Ovary (tissue), 9 donors: ENCODE measurements around the gene GPX4. TPM values are rescaled to one million over a fixed set of nuclear protein-coding genes. Genes with fewer than 3 reads are reported as not detected.

Experiments
- DNase-seq, 5 donors: peaks; one replicate each; pipeline ENCODE4 v3.0.0-alpha.2; 2019 to 2020
- H3K27ac ChIP-seq, 2 donors: fragments of 200-600 bp; one replicate each; pipeline versions ENCODE4 v1.5.1 to v1.8.0; 2019 to 2022
- H3K27me3 ChIP-seq: fragments of 200-600 bp; one replicate; pipeline ENCODE4 v1.8.0; 2022
- H3K36me3 ChIP-seq: fragments of 200-600 bp; sonication (generic); one replicate; pipeline ENCODE4 v1.5.1; 2019
- H3K4me1 ChIP-seq: one replicate; pipeline ENCODE4 v1.8.1; 2013; ENCODE audit warnings: mild to moderate bottlenecking, moderate library complexity; ENCODE audit not compliant: insufficient read depth
- H3K4me3 ChIP-seq: fragments of 200-600 bp; sonication (generic); one replicate; pipeline ENCODE4 v1.5.1; 2017
- H3K9me3 ChIP-seq, 2 donors: fragments of 200-600 bp in 1 of 2; sonication (generic) in 1 of 2; one replicate each; pipeline versions ENCODE4 v1.5.1 to v1.8.1; 2013 to 2019; ENCODE audit warnings: mild to moderate bottlenecking in 1 of 2, moderate library complexity in 1 of 2
- EP300 ChIP-seq: sonication (generic); formaldehyde crosslinking; IDR thresholded peaks from one replicate; pipeline ENCODE4 v1.6.1; 2017; ENCODE audit warnings: antibody characterized with exemption
- POLR2A ChIP-seq: fragments of 450-650 bp; IDR thresholded peaks from one replicate; pipeline ENCODE4 v1.6.1; 2017; ENCODE audit warnings: antibody characterized with exemption, mild to moderate bottlenecking, moderate library complexity
- WGBS, 3 donors: extraction: QIAGEN DNeasy Blood & Tissue Kit in 1 of 3; methylation state at CpG; one replicate each; pipeline versions ENCODE4 v1.1.5 to v1.1.7; 2013 to 2017; 5-methylcytosine and 5-hydroxymethylcytosine counted together
- intact Hi-C, 4 donors: fragments of 100-400 bp; cut with DNase I; formaldehyde crosslinking; loops; one replicate each; pipeline versions ENCODE4 v1.11.0 to v1.15.1; 2022 to 2023
- polyA plus RNA-seq, 2 donors: library from polyadenylated mRNA; stranded (reverse); fragments of 200-250 nt in 1 of 2; fragments of 350-450 nt in 1 of 2; fragmentation: Illumina TruSeq in 1 of 2; extraction: RNeasy Lipid Tissue Mini Kit (QIAGEN cat#74804) in 1 of 2; gene quantifications; one replicate each; pipeline ENCODE4 v1.2.3, GENCODE V29; 2013 to 2014
- total RNA-seq, 7 donors: library from RNA; depleted of rRNA in 2 of 7; stranded (reverse); fragments of >200 nt in 2 of 7; fragmentation: NEBNext Ultra II Directional in 3 of 7; extraction: Animal tissue kit (Norgen Biotek cat#: 25700) in 3 of 7; gene quantifications; one replicate each; pipeline versions ENCODE4 v1.1.0 to v1.2.4, GENCODE V29; 2016 to 2023
- TF ChIP-seq, protein P1 (sequence below), 3 donors: fragments of 450-650 bp in 2 of 3; fragments of 200-600 bp in 1 of 3; IDR thresholded peaks; one replicate each; pipeline versions ENCODE4 v1.5.1 to v1.8.0; 2016 to 2022; ENCODE audit warnings: antibody characterized with exemption in 3 of 3, mild to moderate bottlenecking in 1 of 3
- donor health status: DM: no; HTN: no; CAD: no; lungs with moderate emphysema.
- donor health status: DM: no; HTN: no; CAD: no.
- donor health status: Bipolar disorder and iron deficiency.
- donor health status: DM: yes; HTN: yes; CAD: no.
- donor health status: DM: no; HTN: no; CAD: no.
- donor health status: DM: yes; HTN: yes; CAD: no.

Gene GPX4
- total and polyA plus RNA-seq, 9 donors, result 189 to 450 (median 247) TPM

DNA sequence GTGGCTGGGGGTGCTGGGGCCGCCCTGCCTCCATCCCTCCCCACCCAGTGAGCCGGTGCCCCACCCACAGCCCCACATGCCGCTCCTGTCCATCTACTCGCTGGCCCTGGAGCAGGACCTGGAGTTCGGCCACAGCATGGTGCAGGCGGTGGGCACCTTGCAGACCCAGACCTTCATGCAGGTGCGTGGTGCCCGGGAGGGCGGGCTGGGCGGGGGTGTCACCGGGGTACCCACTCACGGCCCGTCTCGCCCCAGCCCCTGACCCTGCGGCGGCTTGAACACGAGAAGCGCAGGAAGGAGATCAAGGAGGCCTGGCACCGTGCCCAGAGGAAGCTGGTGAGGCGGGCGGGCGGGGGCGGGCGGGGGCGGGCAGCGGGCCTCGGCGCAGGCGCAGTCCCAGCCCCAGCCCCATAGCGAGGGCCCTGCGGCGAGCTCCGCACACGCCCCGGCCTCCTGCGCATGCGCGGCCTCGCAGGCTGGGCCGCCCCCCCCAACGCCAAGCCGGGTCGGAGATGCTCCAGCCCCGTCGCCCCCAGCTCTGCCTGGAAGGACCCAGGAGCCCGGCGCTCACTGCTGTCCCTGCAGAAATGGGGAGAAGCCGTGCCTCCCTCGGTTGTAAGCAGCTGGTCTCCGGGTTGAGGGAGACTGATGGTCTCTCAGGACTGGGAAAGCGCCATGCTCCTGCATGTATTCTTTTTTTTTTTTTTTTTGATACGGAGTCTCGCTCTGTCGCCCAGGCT lies 29.1 kb upstream of the GPX4 start:
- Histone ChIP-seq H3K27ac (no peak overlapping the region), H3K27me3 (peaks cover 5% of the 10 kb centered on the region), H3K9me3 (no peaks in the 10 kb centered on the region), H3K4me1 (no peaks in the 10 kb centered on the region), H3K4me3 (no peak overlapping the region), H3K36me3 (no peaks in the 10 kb centered on the region)
- 63 to 78% (median 69%) methylated on average over 50 to 54 of the region's 54 CpGs for WGBS, 3 donors
- DNase-seq, result peak in 3 of 5 donors; percentile 65 to 74 (median 70)
- intact Hi-C loops, result no loop called here
- TF ChIP-seq, protein P1, sequence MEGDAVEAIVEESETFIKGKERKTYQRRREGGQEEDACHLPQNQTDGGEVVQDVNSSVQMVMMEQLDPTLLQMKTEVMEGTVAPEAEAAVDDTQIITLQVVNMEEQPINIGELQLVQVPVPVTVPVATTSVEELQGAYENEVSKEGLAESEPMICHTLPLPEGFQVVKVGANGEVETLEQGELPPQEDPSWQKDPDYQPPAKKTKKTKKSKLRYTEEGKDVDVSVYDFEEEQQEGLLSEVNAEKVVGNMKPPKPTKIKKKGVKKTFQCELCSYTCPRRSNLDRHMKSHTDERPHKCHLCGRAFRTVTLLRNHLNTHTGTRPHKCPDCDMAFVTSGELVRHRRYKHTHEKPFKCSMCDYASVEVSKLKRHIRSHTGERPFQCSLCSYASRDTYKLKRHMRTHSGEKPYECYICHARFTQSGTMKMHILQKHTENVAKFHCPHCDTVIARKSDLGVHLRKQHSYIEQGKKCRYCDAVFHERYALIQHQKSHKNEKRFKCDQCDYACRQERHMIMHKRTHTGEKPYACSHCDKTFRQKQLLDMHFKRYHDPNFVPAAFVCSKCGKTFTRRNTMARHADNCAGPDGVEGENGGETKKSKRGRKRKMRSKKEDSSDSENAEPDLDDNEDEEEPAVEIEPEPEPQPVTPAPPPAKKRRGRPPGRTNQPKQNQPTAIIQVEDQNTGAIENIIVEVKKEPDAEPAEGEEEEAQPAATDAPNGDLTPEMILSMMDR (IDR thresholded peaks at IDR 0.05), result no peak
- TF ChIP-seq EP300, result no peak
- no peak for TF ChIP-seq POLR2A

DNA sequence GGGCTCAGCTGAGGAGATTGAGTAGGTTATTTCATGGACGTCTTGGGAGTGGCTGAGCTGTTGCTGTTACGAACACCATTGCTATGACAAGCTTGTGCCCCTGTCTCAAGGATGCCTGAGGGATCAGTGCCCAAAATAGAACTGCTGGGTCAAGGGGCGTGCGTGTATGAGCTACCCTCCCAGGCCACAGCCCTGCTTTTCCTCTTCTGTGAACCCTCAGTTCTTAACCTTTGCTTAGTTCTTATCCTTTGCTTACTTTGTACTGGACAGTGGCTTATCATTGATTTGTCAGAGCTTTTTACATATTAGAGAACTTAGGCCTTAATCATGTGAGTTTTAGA lies 27.8 kb upstream of the GPX4 start:
- intact Hi-C loops, result no loop called here
- no peak for TF ChIP-seq POLR2A
- TF ChIP-seq, protein P1 (IDR thresholded peaks at IDR 0.05), result no peak
- TF ChIP-seq EP300, result no peak
- Histone ChIP-seq H3K4me3 (no peak overlapping the region), H3K4me1 (no peaks in the 10 kb centered on the region), H3K27me3 (peaks cover 3% of the 10 kb centered on the region), H3K27ac (no peak overlapping the region), H3K9me3 (no peaks in the 10 kb centered on the region), H3K36me3 (no peaks in the 10 kb centered on the region)
- DNase-seq, result no peak
- 73 to 85% (median 80%) methylated on average over 4 of the region's 4 CpGs for WGBS, 3 donors

DNA sequence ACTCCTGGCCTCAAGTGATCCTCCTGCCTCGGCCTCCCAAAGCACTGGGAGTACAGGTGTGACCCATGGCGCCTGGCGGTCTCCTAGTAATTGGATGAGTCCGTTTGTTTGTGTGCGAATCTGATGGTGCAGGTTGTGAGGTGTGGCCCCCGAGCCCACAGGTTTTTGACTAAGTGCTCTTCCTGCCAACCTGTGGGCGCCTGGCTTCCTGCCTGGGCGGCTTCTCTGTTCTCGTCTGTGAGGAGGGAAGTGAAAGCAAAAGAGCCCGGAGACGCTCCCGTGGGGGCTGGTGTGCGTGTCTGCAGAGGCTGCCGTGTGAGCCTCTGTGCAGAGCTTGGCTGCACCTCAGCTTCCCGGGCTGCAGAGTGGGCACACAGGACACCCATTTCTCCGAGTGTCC lies 26.8 kb upstream of the GPX4 start:
- no peaks in the 10 kb centered on the region for H3K9me3 ChIP-seq
- H3K36me3 ChIP-seq, result no peaks in the 10 kb centered on the region
- no peaks in the 10 kb centered on the region for H3K27me3 ChIP-seq
- H3K4me1 ChIP-seq, result no peaks in the 10 kb centered on the region
- intact Hi-C loops, result no loop called here
- DNase-seq, result peak in 1 of 5 donors; percentile 25
- no peak for TF ChIP-seq EP300
- TF ChIP-seq, protein P1 (IDR thresholded peaks at IDR 0.05), result no peak
- TF ChIP-seq POLR2A, result no peak
- WGBS, 3 donors, result 56 to 76% (median 60%) methylated on average over 16 of the region's 16 CpGs
- no peak overlapping the region for H3K4me3 ChIP-seq
- no peak overlapping the region for H3K27ac ChIP-seq

DNA sequence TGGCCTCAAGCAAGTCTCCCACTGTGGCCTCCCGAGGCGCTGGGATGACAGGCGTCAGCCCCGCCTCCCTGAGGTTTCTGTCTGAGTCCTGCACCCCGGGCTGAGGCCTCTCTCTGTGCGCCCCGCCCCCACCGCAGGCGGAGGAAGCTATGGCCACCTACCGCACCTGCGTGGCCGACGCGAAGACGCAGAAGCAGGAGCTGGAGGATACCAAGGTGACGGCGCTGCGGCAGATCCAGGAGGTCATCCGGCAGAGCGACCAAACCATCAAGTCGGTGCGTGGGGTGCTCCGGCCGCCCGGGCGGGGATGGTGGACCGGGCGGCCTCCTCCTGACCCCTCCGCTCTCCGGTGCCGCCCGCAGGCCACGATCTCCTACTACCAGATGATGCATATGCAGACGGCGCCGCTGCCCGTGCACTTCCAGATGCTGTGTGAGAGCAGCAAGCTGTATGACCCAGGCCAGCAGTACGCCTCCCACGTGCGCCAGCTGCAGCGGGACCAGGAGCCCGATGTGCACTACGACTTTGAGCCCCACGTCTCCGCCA lies 24.2 kb upstream of the GPX4 start:
- Histone ChIP-seq H3K36me3 (no peaks in the 10 kb centered on the region), H3K9me3 (no peaks in the 10 kb centered on the region), H3K27me3 (no peaks in the 10 kb centered on the region), H3K27ac (no peak overlapping the region), H3K4me3 (no peak overlapping the region), H3K4me1 (peaks cover 4% of the 10 kb centered on the region)
- no peak for TF ChIP-seq POLR2A
- TF ChIP-seq, protein P1 (IDR thresholded peaks at IDR 0.05), result no peak
- no peak for TF ChIP-seq EP300
- intact Hi-C loops, result no loop called here
- WGBS, 3 donors, result 79 to 83% (median 80%) methylated on average over 40 to 45 of the region's 45 CpGs
- DNase-seq, result peak in 1 of 5 donors; percentile 24
